HEK293 (cell line): ENCODE results near the gene PCBD2.

Source experiments
- CTCF ChIA-PET: fragments of 350-600 bp; formaldehyde crosslinking; extraction: SDS; loops from one replicate; lab custom pipeline; 2021; ENCODE audit warnings: antibody characterized with exemption; lab: Yijun Ruan, JAX
- POLR2A ChIA-PET: fragments of 300-600 bp; formaldehyde crosslinking; extraction: SDS; loops from one replicate; lab custom pipeline; 2020; ENCODE audit warnings: antibody characterized with exemption, inconsistent platforms; lab: Yijun Ruan, JAX
- H3K27ac ChIP-seq: fragments of 200-500 bp; sonication (Bioruptor generic); 2 replicates; pipeline ENCODE4 v1.5.1; 2014; ENCODE audit warnings: low read depth, low read length, control low read depth, inconsistent platforms; ENCODE audit errors: extremely low read depth
- H3K36me3 ChIP-seq, 2 experiments: fragments of 200-500 bp in 1 of 2; sonication (Bioruptor generic) in 1 of 2; 1 replicate in 1 of 2; 2 replicates in 1 of 2; pipeline ENCODE4 v1.5.1; 2014 to 2017; ENCODE audit warnings: inconsistent platforms in 2 of 2, low read length in 2 of 2; ENCODE audit not compliant: control insufficient read depth in 2 of 2, insufficient read depth in 1 of 2
- H3K4me1 ChIP-seq: fragments of 200-500 bp; sonication (Bioruptor generic); 2 replicates; pipeline ENCODE4 v1.5.1; 2014; ENCODE audit warnings: mild to moderate bottlenecking, low read length, inconsistent platforms; ENCODE audit not compliant: control insufficient read depth, insufficient read depth
- H3K4me3 ChIP-seq: 2 replicates; pipeline ENCODE4 v1.5.1; 2011; ENCODE audit warnings: low read depth, mild to moderate bottlenecking, control low read depth, low read length, moderate library complexity
- H3K9me3 ChIP-seq: fragments of 200-500 bp; sonication (Bioruptor generic); 2 replicates; pipeline ENCODE4 v1.5.1; 2014; ENCODE audit warnings: low read depth, low read length, inconsistent platforms; ENCODE audit not compliant: control insufficient read depth, insufficient read depth
- GLI4 ChIP-seq: fragments of 450-650 bp; formaldehyde crosslinking; IDR thresholded peaks from 2 replicates; pipeline ENCODE4 v1.5.1; 2016; ENCODE audit warnings: missing biosample characterization, missing genetic modification characterization
- GLIS1 ChIP-seq: fragments of 450-650 bp; formaldehyde crosslinking; IDR thresholded peaks from 2 replicates; pipeline ENCODE4 v1.5.1; 2016; ENCODE audit warnings: missing biosample characterization, missing genetic modification characterization
- PRDM10 ChIP-seq: fragments of 450-650 bp; formaldehyde crosslinking; IDR thresholded peaks from 2 replicates; pipeline ENCODE4 v1.5.1; 2016; ENCODE audit warnings: missing biosample characterization, missing genetic modification characterization
- REST ChIP-seq: fragments of 450-650 bp; formaldehyde crosslinking; IDR thresholded peaks from 2 replicates; pipeline ENCODE4 v1.5.1; 2016; ENCODE audit warnings: missing biosample characterization, missing genetic modification characterization
- SCRT2 ChIP-seq: fragments of 450-650 bp; formaldehyde crosslinking; IDR thresholded peaks from 2 replicates; pipeline ENCODE4 v1.5.1; 2016; ENCODE audit warnings: missing biosample characterization, missing genetic modification characterization
- ZBTB49 ChIP-seq: fragments of 450-650 bp; formaldehyde crosslinking; IDR thresholded peaks from 2 replicates; pipeline ENCODE4 v1.5.1; 2016; ENCODE audit warnings: missing biosample characterization, missing genetic modification characterization, low read depth
- ZNF132 ChIP-seq: fragments of 450-650 bp; formaldehyde crosslinking; IDR thresholded peaks from 2 replicates; pipeline ENCODE4 v1.5.1; 2017; ENCODE audit warnings: missing biosample characterization, missing genetic modification characterization, borderline replicate concordance
- ZNF280C ChIP-seq: fragments of 450-650 bp; formaldehyde crosslinking; IDR thresholded peaks from 2 replicates; pipeline ENCODE4 v1.5.1; 2016; ENCODE audit warnings: missing biosample characterization, missing genetic modification characterization
- ZNF426 ChIP-seq: fragments of 450-650 bp; formaldehyde crosslinking; IDR thresholded peaks from 2 replicates; pipeline ENCODE4 v1.5.1; 2017; ENCODE audit warnings: missing biosample characterization, missing genetic modification characterization, mild to moderate bottlenecking, inconsistent platforms, moderate library complexity
- ZNF514 ChIP-seq: fragments of 450-650 bp; formaldehyde crosslinking; IDR thresholded peaks from 2 replicates; pipeline ENCODE4 v1.5.1; 2016; ENCODE audit warnings: missing biosample characterization, missing genetic modification characterization
- ZNF548 ChIP-seq: fragments of 450-650 bp; formaldehyde crosslinking; IDR thresholded peaks from 2 replicates; pipeline ENCODE4 v1.5.1; 2016; ENCODE audit warnings: missing biosample characterization, missing genetic modification characterization
- ZNF768 ChIP-seq: fragments of 450-650 bp; formaldehyde crosslinking; IDR thresholded peaks from 2 replicates; pipeline ENCODE4 v1.5.1; 2018; ENCODE audit warnings: missing biosample characterization, mild to moderate bottlenecking, missing genetic modification characterization
- TF ChIP-seq, protein P1 (sequence below): fragments of 450-650 bp; formaldehyde crosslinking; IDR thresholded peaks from 2 replicates; pipeline ENCODE4 v1.5.1; 2016; ENCODE audit warnings: missing biosample characterization, missing genetic modification characterization, borderline replicate concordance
- TF ChIP-seq, protein P2 (sequence below): fragments of 450-650 bp; formaldehyde crosslinking; optimal IDR thresholded peaks from 2 replicates; pipeline ENCODE3; 2016; ENCODE audit warnings: missing biosample characterization, mild to moderate bottlenecking, missing genetic modification characterization

PCBD2 gene

DNA sequence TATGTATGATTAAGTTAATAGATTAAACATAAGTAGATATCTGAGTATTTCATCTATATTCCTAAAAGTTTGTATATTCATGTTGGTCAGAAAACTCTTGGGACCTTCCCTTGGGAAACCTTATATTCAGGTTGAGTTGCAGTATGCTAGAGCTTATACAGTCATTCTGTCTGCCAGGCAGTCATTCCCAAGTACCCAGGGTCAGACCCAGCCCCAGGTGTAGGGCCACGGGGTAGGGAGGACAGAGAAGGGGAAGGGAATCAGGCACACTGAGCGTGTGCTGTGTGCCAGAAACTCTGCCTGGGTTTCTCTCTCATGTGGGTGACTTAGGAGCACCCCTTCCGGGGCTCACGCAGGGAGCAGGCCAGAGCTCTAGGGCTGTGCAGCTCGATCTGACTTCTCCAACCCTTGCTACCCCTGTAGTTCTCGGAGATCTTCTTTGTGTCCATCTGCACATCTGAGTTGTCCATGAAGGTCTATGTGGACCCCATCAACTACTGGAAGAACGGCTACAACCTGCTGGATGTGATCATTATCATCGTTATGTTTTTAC, 91.0 kb downstream of the PCBD2 start (continued):
- TF ChIP-seq REST (tag by site-specific recombination) (no peak), ZNF426 (tag by site-specific recombination) (no peak)

DNA sequence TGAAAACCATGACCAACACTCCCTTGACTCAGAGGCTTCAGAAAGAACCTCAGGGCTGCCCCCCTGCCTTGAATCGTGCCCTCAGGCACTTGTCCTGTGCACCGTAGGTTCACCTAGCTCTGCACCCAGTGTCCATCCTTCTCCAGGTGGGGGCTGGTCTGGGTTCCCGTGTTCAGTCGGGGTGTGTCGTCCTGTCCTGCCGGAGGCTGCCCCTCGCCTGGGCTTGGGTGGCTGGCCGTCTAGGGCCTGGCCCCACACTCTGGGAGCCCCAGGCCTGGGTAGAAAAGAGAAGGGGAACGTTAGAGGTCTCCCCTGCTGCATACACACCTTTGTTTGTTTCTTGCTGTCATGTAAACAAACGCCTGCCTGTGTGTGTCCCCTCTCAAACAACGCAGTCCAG, 92.1 kb downstream of the PCBD2 start:
- TF ChIP-seq ZNF514 (tag by site-specific recombination): no peak
- no peak for TF ChIP-seq SCRT2 (tag by site-specific recombination)
- TF ChIP-seq ZNF768 (tag by site-specific recombination): no peak
- TF ChIP-seq, protein P1, sequence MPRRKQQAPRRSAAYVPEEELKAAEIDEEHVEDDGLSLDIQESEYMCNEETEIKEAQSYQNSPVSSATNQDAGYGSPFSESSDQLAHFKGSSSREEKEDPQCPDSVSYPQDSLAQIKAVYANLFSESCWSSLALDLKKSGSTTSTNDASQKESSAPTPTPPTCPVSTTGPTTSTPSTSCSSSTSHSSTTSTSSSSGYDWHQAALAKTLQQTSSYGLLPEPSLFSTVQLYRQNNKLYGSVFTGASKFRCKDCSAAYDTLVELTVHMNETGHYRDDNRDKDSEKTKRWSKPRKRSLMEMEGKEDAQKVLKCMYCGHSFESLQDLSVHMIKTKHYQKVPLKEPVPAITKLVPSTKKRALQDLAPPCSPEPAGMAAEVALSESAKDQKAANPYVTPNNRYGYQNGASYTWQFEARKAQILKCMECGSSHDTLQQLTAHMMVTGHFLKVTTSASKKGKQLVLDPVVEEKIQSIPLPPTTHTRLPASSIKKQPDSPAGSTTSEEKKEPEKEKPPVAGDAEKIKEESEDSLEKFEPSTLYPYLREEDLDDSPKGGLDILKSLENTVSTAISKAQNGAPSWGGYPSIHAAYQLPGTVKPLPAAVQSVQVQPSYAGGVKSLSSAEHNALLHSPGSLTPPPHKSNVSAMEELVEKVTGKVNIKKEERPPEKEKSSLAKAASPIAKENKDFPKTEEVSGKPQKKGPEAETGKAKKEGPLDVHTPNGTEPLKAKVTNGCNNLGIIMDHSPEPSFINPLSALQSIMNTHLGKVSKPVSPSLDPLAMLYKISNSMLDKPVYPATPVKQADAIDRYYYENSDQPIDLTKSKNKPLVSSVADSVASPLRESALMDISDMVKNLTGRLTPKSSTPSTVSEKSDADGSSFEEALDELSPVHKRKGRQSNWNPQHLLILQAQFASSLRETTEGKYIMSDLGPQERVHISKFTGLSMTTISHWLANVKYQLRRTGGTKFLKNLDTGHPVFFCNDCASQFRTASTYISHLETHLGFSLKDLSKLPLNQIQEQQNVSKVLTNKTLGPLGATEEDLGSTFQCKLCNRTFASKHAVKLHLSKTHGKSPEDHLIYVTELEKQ: no peak
- TF ChIP-seq ZNF548 (tag by site-specific recombination): no peak
- no peak for TF ChIP-seq GLI4 (tag by site-specific recombination)
- TF ChIP-seq, protein P2, sequence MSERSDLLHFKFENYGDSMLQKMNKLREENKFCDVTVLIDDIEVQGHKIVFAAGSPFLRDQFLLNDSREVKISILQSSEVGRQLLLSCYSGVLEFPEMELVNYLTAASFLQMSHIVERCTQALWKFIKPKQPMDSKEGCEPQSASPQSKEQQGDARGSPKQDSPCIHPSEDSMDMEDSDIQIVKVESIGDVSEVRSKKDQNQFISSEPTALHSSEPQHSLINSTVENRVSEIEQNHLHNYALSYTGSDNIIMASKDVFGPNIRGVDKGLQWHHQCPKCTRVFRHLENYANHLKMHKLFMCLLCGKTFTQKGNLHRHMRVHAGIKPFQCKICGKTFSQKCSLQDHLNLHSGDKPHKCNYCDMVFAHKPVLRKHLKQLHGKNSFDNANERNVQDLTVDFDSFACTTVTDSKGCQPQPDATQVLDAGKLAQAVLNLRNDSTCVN: no peak
- no peak for TF ChIP-seq ZNF132 (tag by site-specific recombination)
- no peak for TF ChIP-seq PRDM10 (tag by site-specific recombination)
- TF ChIP-seq ZBTB49 (tag by site-specific recombination): no peak
- no peak for TF ChIP-seq ZNF280C (tag by site-specific recombination)
- no peak for TF ChIP-seq GLIS1 (tag by site-specific recombination)
- CTCF ChIA-PET: interaction anchor here (1.0 kb wide), 1 partner anchor 410 kb away, joined by 4 read pairs; no protein-coding TSS in a partner anchor
- POLR2A ChIA-PET: no interaction called here

More for the DNA sequence above, 92.1 kb downstream of the PCBD2 start:
- H3K9me3 ChIP-seq: no peaks in the 10 kb centered on the region
- H3K27ac ChIP-seq: no peak overlapping the region
- no peaks in the 10 kb centered on the region for H3K36me3 ChIP-seq
- H3K4me3 ChIP-seq: no peak overlapping the region
- no peaks in the 10 kb centered on the region for H3K4me1 ChIP-seq
